Endothelial cell of umbilical vein (primary cell): ENCODE measurements around the gene DNAL1.

ENCODE experiments used
- EZH2 ChIP-seq: IDR thresholded peaks from 2 replicates; pipeline ENCODE4 v1.6.1; 2012; ENCODE audit warnings: borderline replicate concordance, low read depth, mild to moderate bottlenecking, moderate library complexity, low read length, inconsistent platforms; ENCODE audit not compliant: severe bottlenecking
- FOS ChIP-seq: IDR thresholded peaks from 2 replicates; pipeline ENCODE4 v1.6.1; 2011; ENCODE audit warnings: mild to moderate bottlenecking, low read length, moderate library complexity, borderline replicate concordance; ENCODE audit not compliant: insufficient read depth
- POLR2AphosphoS5 ChIP-seq: IDR thresholded peaks from 2 replicates; pipeline ENCODE4 v1.6.1; 2012; ENCODE audit warnings: low read depth, mild to moderate bottlenecking, control low read depth, low read length, moderate library complexity; ENCODE audit not compliant: insufficient read depth
- TF ChIP-seq, protein P1 (sequence below), 2 donors: IDR thresholded peaks; 1 replicate in 1 of 2; 2 replicates in 1 of 2; pipeline ENCODE4 v1.5.1; 2011; ENCODE audit warnings: low read length in 2 of 2, mild to moderate bottlenecking in 2 of 2, moderate library complexity in 2 of 2, control low read depth in 1 of 2, inconsistent platforms in 1 of 2, low read depth in 1 of 2; ENCODE audit not compliant: insufficient read depth in 1 of 2; ENCODE audit errors: extremely low read depth in 1 of 2

DNA sequence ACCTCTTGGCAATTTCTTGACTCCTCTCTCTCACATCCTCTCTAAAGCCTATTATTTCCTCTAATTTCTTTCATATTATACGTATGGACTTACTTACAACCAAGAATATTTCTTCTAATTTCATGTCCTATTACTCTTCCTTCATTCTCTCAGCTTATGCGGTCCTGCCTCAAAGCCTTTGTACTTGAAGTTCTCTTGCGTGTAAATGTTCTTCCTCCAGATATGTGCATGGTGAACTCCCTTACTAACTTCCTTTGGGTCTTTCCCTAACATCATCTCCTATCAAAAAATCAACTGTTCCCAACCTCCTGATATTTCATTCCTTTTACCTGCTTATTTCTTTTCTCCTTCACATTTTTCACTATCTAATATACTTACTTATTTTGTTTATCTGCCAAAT is 23.1 kb downstream of the DNAL1 start:
- TF ChIP-seq, protein P1, sequence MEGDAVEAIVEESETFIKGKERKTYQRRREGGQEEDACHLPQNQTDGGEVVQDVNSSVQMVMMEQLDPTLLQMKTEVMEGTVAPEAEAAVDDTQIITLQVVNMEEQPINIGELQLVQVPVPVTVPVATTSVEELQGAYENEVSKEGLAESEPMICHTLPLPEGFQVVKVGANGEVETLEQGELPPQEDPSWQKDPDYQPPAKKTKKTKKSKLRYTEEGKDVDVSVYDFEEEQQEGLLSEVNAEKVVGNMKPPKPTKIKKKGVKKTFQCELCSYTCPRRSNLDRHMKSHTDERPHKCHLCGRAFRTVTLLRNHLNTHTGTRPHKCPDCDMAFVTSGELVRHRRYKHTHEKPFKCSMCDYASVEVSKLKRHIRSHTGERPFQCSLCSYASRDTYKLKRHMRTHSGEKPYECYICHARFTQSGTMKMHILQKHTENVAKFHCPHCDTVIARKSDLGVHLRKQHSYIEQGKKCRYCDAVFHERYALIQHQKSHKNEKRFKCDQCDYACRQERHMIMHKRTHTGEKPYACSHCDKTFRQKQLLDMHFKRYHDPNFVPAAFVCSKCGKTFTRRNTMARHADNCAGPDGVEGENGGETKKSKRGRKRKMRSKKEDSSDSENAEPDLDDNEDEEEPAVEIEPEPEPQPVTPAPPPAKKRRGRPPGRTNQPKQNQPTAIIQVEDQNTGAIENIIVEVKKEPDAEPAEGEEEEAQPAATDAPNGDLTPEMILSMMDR (IDR thresholded peaks at IDR 0.05; ENCODE audit: extremely low read depth in 1 of 2, insufficient read depth in 1 of 2, low read depth in 1 of 2, low read length in 2 of 2): no peak
- TF ChIP-seq FOS: no peak
- no peak for TF ChIP-seq POLR2AphosphoS5
- no peak for TF ChIP-seq EZH2
